ENCODE measurements around the gene RPRM.

The RPRM gene

GRCh38 chr2:153488072-153488471 lies 9.5 kb upstream of the RPRM start:
- Histone ChIP-seq H3K4me1 (ENCODE audit: control insufficient read depth, insufficient read depth, low read length, poor library complexity, severe bottlenecking) (no peaks in the 10 kb centered on the region), H3K27me3 (replicated peaks; ENCODE audit: control insufficient read depth, insufficient read depth, low read length, poor library complexity, severe bottlenecking) (no peaks in the 10 kb centered on the region), H3K9me3 (ENCODE audit: control insufficient read depth, low read length) (no peaks in the 10 kb centered on the region), H3K27ac (ENCODE audit: insufficient read depth, low read length, poor library complexity, severe bottlenecking) (no peak overlapping the region), H3K36me3 (ENCODE audit: control insufficient read depth, insufficient read depth, low read length) (no peaks in the 10 kb centered on the region), H3K4me3 (ENCODE audit: insufficient read depth, low read depth, low read length, poor library complexity, severe bottlenecking) (no peak overlapping the region)
- no peak for DNase-seq

- Histone ChIP-seq H3K4me3 (ENCODE audit: insufficient read depth, low read depth, low read length, poor library complexity, severe bottlenecking) (no peak overlapping the region), H3K36me3 (ENCODE audit: control insufficient read depth, insufficient read depth, low read length) (no peaks in the 10 kb centered on the region), H3K4me1 (ENCODE audit: control insufficient read depth, insufficient read depth, low read length, poor library complexity, severe bottlenecking) (no peaks in the 10 kb centered on the region), H3K9me3 (ENCODE audit: control insufficient read depth, low read length) (no peaks in the 10 kb centered on the region), H3K27me3 (replicated peaks; ENCODE audit: control insufficient read depth, insufficient read depth, low read length, poor library complexity, severe bottlenecking) (no peaks in the 10 kb centered on the region), H3K27ac (ENCODE audit: insufficient read depth, low read length, poor library complexity, severe bottlenecking) (no peak overlapping the region)
- DNase-seq, result no peak
These were observed 8.9 kb upstream of the RPRM start for GRCh38 chr2:153487448-153487847.

GRCh38 chr2:153479573-153479972 lies 1.0 kb upstream of the RPRM start:
- Histone ChIP-seq H3K27ac (ENCODE audit: insufficient read depth, low read length, poor library complexity, severe bottlenecking) (no peak overlapping the region), H3K4me3 (ENCODE audit: insufficient read depth, low read depth, low read length, poor library complexity, severe bottlenecking) (no peak overlapping the region), H3K4me1 (ENCODE audit: control insufficient read depth, insufficient read depth, low read length, poor library complexity, severe bottlenecking) (peaks cover 20% of the 10 kb centered on the region), H3K36me3 (ENCODE audit: control insufficient read depth, insufficient read depth, low read length) (no peaks in the 10 kb centered on the region), H3K9me3 (ENCODE audit: control insufficient read depth, low read length) (no peaks in the 10 kb centered on the region), H3K27me3 (replicated peaks; ENCODE audit: control insufficient read depth, insufficient read depth, low read length, poor library complexity, severe bottlenecking) (peaks cover 15% of the 10 kb centered on the region)
- DNase-seq, result no peak

GRCh38 chr2:153477636-153478288 lies 800 bp downstream of the RPRM start:
- H3K27me3 ChIP-seq (replicated peaks; ENCODE audit: control insufficient read depth, insufficient read depth, low read length, poor library complexity, severe bottlenecking), result peaks cover 15% of the 10 kb centered on the region
- H3K9me3 ChIP-seq (ENCODE audit: control insufficient read depth, low read length), result no peaks in the 10 kb centered on the region
- H3K4me3 ChIP-seq (ENCODE audit: insufficient read depth, low read depth, low read length, poor library complexity, severe bottlenecking), result peak overlapping the region; percentile 41

GRCh38 chr2:153476816-153477635 lies 1.5 kb downstream of the RPRM start:
- H3K9me3 ChIP-seq (ENCODE audit: control insufficient read depth, low read length), result no peaks in the 10 kb centered on the region
- H3K36me3 ChIP-seq (ENCODE audit: control insufficient read depth, insufficient read depth, low read length), result no peaks in the 10 kb centered on the region
- H3K27me3 ChIP-seq (replicated peaks; ENCODE audit: control insufficient read depth, insufficient read depth, low read length, poor library complexity, severe bottlenecking), result peaks cover 15% of the 10 kb centered on the region
- no peak overlapping the region for H3K27ac ChIP-seq (ENCODE audit: insufficient read depth, low read length, poor library complexity, severe bottlenecking)
- H3K4me1 ChIP-seq (ENCODE audit: control insufficient read depth, insufficient read depth, low read length, poor library complexity, severe bottlenecking), result peaks cover 20% of the 10 kb centered on the region
- no peak for DNase-seq
- H3K4me3 ChIP-seq (ENCODE audit: insufficient read depth, low read depth, low read length, poor library complexity, severe bottlenecking), result no peak overlapping the region

More at GRCh38 chr2:153477636-153478288, 800 bp downstream of the RPRM start:
- DNase-seq, result no peak
- peaks cover 20% of the 10 kb centered on the region for H3K4me1 ChIP-seq (ENCODE audit: control insufficient read depth, insufficient read depth, low read length, poor library complexity, severe bottlenecking)
- H3K36me3 ChIP-seq (ENCODE audit: control insufficient read depth, insufficient read depth, low read length), result no peaks in the 10 kb centered on the region
- no peak overlapping the region for H3K27ac ChIP-seq (ENCODE audit: insufficient read depth, low read length, poor library complexity, severe bottlenecking)

GRCh38 chr2:153476491-153476815 lies 2.1 kb downstream of the RPRM start:
- Histone ChIP-seq H3K36me3 (ENCODE audit: control insufficient read depth, insufficient read depth, low read length) (no peaks in the 10 kb centered on the region), H3K27ac (ENCODE audit: insufficient read depth, low read length, poor library complexity, severe bottlenecking) (no peak overlapping the region), H3K27me3 (replicated peaks; ENCODE audit: control insufficient read depth, insufficient read depth, low read length, poor library complexity, severe bottlenecking) (peaks cover 15% of the 10 kb centered on the region), H3K9me3 (ENCODE audit: control insufficient read depth, low read length) (no peaks in the 10 kb centered on the region), H3K4me3 (ENCODE audit: insufficient read depth, low read depth, low read length, poor library complexity, severe bottlenecking) (no peak overlapping the region), H3K4me1 (ENCODE audit: control insufficient read depth, insufficient read depth, low read length, poor library complexity, severe bottlenecking) (peaks cover 20% of the 10 kb centered on the region)
- DNase-seq, result no peak

- Histone ChIP-seq H3K9me3 (ENCODE audit: control insufficient read depth, low read length) (no peaks in the 10 kb centered on the region), H3K27me3 (replicated peaks; ENCODE audit: control insufficient read depth, insufficient read depth, low read length, poor library complexity, severe bottlenecking) (peaks cover 15% of the 10 kb centered on the region), H3K36me3 (ENCODE audit: control insufficient read depth, insufficient read depth, low read length) (no peaks in the 10 kb centered on the region), H3K4me1 (ENCODE audit: control insufficient read depth, insufficient read depth, low read length, poor library complexity, severe bottlenecking) (peaks cover 20% of the 10 kb centered on the region), H3K4me3 (ENCODE audit: insufficient read depth, low read depth, low read length, poor library complexity, severe bottlenecking) (no peak overlapping the region), H3K27ac (ENCODE audit: insufficient read depth, low read length, poor library complexity, severe bottlenecking) (no peak overlapping the region)
- DNase-seq, result no peak
These were observed 3.6 kb downstream of the RPRM start for GRCh38 chr2:153474876-153475435.

- no peak overlapping the region for H3K27ac ChIP-seq (ENCODE audit: insufficient read depth, low read length, poor library complexity, severe bottlenecking)
- DNase-seq, result no peak
- H3K4me1 ChIP-seq (ENCODE audit: control insufficient read depth, insufficient read depth, low read length, poor library complexity, severe bottlenecking), result peaks cover 20% of the 10 kb centered on the region
- H3K27me3 ChIP-seq (replicated peaks; ENCODE audit: control insufficient read depth, insufficient read depth, low read length, poor library complexity, severe bottlenecking), result peaks cover 15% of the 10 kb centered on the region
- H3K36me3 ChIP-seq (ENCODE audit: control insufficient read depth, insufficient read depth, low read length), result no peaks in the 10 kb centered on the region
- H3K9me3 ChIP-seq (ENCODE audit: control insufficient read depth, low read length), result no peaks in the 10 kb centered on the region
- no peak overlapping the region for H3K4me3 ChIP-seq (ENCODE audit: insufficient read depth, low read depth, low read length, poor library complexity, severe bottlenecking)
These were observed 4.2 kb downstream of the RPRM start for GRCh38 chr2:153474407-153474806.

- no peak overlapping the region for H3K4me3 ChIP-seq (ENCODE audit: insufficient read depth, low read depth, low read length, poor library complexity, severe bottlenecking)
- no peak for DNase-seq
- no peaks in the 10 kb centered on the region for H3K9me3 ChIP-seq (ENCODE audit: control insufficient read depth, low read length)
- no peaks in the 10 kb centered on the region for H3K4me1 ChIP-seq (ENCODE audit: control insufficient read depth, insufficient read depth, low read length, poor library complexity, severe bottlenecking)
- H3K36me3 ChIP-seq (ENCODE audit: control insufficient read depth, insufficient read depth, low read length), result no peaks in the 10 kb centered on the region
- H3K27ac ChIP-seq (ENCODE audit: insufficient read depth, low read length, poor library complexity, severe bottlenecking), result no peak overlapping the region
- H3K27me3 ChIP-seq (replicated peaks; ENCODE audit: control insufficient read depth, insufficient read depth, low read length, poor library complexity, severe bottlenecking), result no peaks in the 10 kb centered on the region
These were observed 7.7 kb downstream of the RPRM start for GRCh38 chr2:153470867-153471266.

- H3K36me3 ChIP-seq (ENCODE audit: control insufficient read depth, insufficient read depth, low read length), result no peaks in the 10 kb centered on the region
- H3K27ac ChIP-seq (ENCODE audit: insufficient read depth, low read length, poor library complexity, severe bottlenecking), result no peak overlapping the region
- no peak for DNase-seq
- no peaks in the 10 kb centered on the region for H3K9me3 ChIP-seq (ENCODE audit: control insufficient read depth, low read length)
- H3K4me1 ChIP-seq (ENCODE audit: control insufficient read depth, insufficient read depth, low read length, poor library complexity, severe bottlenecking), result no peaks in the 10 kb centered on the region
- H3K27me3 ChIP-seq (replicated peaks; ENCODE audit: control insufficient read depth, insufficient read depth, low read length, poor library complexity, severe bottlenecking), result no peaks in the 10 kb centered on the region
- H3K4me3 ChIP-seq (ENCODE audit: insufficient read depth, low read depth, low read length, poor library complexity, severe bottlenecking), result no peak overlapping the region
These were observed 14.2 kb downstream of the RPRM start for GRCh38 chr2:153464395-153464794.

Data from effector memory CD4-positive, alpha-beta T cell (primary cell).